ENCODE results near the gene CYP51A1.

- TF ChIP-seq CTCF (IDR thresholded peaks at IDR 0.05), result no peak
- no peak for TF ChIP-seq POLR2AphosphoS5 (IDR thresholded peaks at IDR 0.05)
- TF ChIP-seq EP300 (IDR thresholded peaks at IDR 0.05), result no peak
- TF ChIP-seq POLR2A (IDR thresholded peaks at IDR 0.05), result no peak
These were observed 22.7 kb upstream of the CYP51A1 start for GRCh38 chr7:92156990-92157389.

Measured in stomach (tissue), 4 donors.